Lung microvascular endothelial cell (primary cell): ENCODE results near the gene LRTM2. TPM values are rescaled to one million over a fixed set of nuclear protein-coding genes. Genes with fewer than 3 reads are reported as not detected.

Source experiments
- DNase-seq, 2 donors: peaks; one replicate each; pipeline versions ENCODE4 v3.0.0 to v3.0.0-alpha.2; 2010; ENCODE audit warnings: low read depth in 2 of 2
- total RNA-seq: library from RNA; depleted of rRNA; stranded (reverse); fragments of >200 nt; gene quantifications from 2 replicates; pipeline ENCODE4 v1.2.1, GENCODE V29; 2014

The LRTM2 gene
- total RNA-seq, 1 donor from 2014 or later: not detected

- no peak for DNase-seq
Measured at GRCh38 chr12:1797991-1798640, 22.2 kb upstream of the LRTM2 start.

- no peak for DNase-seq
Measured at GRCh38 chr12:1798641-1799020, 21.7 kb upstream of the LRTM2 start.

GRCh38 chr12:1799051-1799881 lies 21.1 kb upstream of the LRTM2 start:
- no peak for DNase-seq

GRCh38 chr12:1799882-1800400 lies 20.4 kb upstream of the LRTM2 start:
- DNase-seq: no peak

GRCh38 chr12:1800401-1801302 lies 19.7 kb upstream of the LRTM2 start:
- DNase-seq: no peak

- no peak for DNase-seq
Measured at GRCh38 chr12:1801303-1801975, 18.9 kb upstream of the LRTM2 start.

- no peak for DNase-seq
Measured at GRCh38 chr12:1803736-1804135, 16.6 kb upstream of the LRTM2 start.

GRCh38 chr12:1804545-1805332 lies 15.6 kb upstream of the LRTM2 start:
- DNase-seq: peak; percentile 89 to 93

- DNase-seq: no peak
Measured at GRCh38 chr12:1805441-1806081, 14.8 kb upstream of the LRTM2 start.

GRCh38 chr12:1806301-1807086 lies 13.9 kb upstream of the LRTM2 start:
- no peak for DNase-seq

- no peak for DNase-seq
Measured at GRCh38 chr12:1807087-1807860, 13.1 kb upstream of the LRTM2 start.

GRCh38 chr12:1808036-1808797 lies 12.1 kb upstream of the LRTM2 start:
- DNase-seq: no peak

- DNase-seq: no peak
Measured at GRCh38 chr12:1808798-1809480, 11.4 kb upstream of the LRTM2 start.

GRCh38 chr12:1809591-1810190 lies 10.7 kb upstream of the LRTM2 start:
- no peak for DNase-seq

GRCh38 chr12:1810201-1810930 lies 10.0 kb upstream of the LRTM2 start:
- DNase-seq: peak in 1 of 2 donors; percentile 69

- no peak for DNase-seq
Measured at GRCh38 chr12:1810931-1811280, 9.5 kb upstream of the LRTM2 start.
